Liver (tissue), 9 donors: ENCODE data around the gene TAGLN. TPM values are rescaled to one million over a fixed set of nuclear protein-coding genes. Genes with fewer than 3 reads are reported as not detected.

Experiments used
- DNase-seq: peaks from one replicate; pipeline ENCODE4 v3.0.0-alpha.2; 2017; ENCODE audit warnings: low spot score
- H3K27ac ChIP-seq, 2 donors: one replicate each; pipeline ENCODE4 v1.7.0; 2013; ENCODE audit warnings: inconsistent platforms in 2 of 2, low read length in 2 of 2, control low read depth in 1 of 2, low read depth in 1 of 2, mild to moderate bottlenecking in 1 of 2
- H3K27me3 ChIP-seq, 4 donors: one replicate each; pipeline versions ENCODE4 v1.6.1 to v1.7.0; 2013; ENCODE audit warnings: low read length in 3 of 4, inconsistent platforms in 1 of 4, mild to moderate bottlenecking in 1 of 4, moderate library complexity in 1 of 4; ENCODE audit not compliant: control insufficient read depth in 4 of 4, insufficient read depth in 4 of 4
- H3K36me3 ChIP-seq, 4 donors: one replicate each; pipeline versions ENCODE4 v1.6.1 to v1.7.0; 2013; ENCODE audit warnings: low read length in 3 of 4, mild to moderate bottlenecking in 3 of 4, low read depth in 1 of 4, moderate library complexity in 1 of 4; ENCODE audit not compliant: control insufficient read depth in 4 of 4, insufficient read depth in 3 of 4
- H3K4me1 ChIP-seq, 4 donors: one replicate each; pipeline versions ENCODE4 v1.6.1 to v1.7.0; 2013; ENCODE audit warnings: low read length in 3 of 4, mild to moderate bottlenecking in 3 of 4, moderate library complexity in 1 of 4; ENCODE audit not compliant: control insufficient read depth in 4 of 4, insufficient read depth in 4 of 4
- H3K4me3 ChIP-seq, 3 donors: one replicate each; pipeline versions ENCODE4 v1.6.1 to v1.7.0; 2013; ENCODE audit warnings: low read length in 3 of 3, control low read depth in 1 of 3, low read depth in 1 of 3, mild to moderate bottlenecking in 1 of 3
- H3K9ac ChIP-seq, 2 donors: one replicate each; pipeline ENCODE4 v1.7.0; 2013; ENCODE audit warnings: low read length in 2 of 2, mild to moderate bottlenecking in 2 of 2, moderate library complexity in 2 of 2, control low read depth in 1 of 2, low read depth in 1 of 2
- H3K9me3 ChIP-seq, 4 donors: one replicate each; pipeline versions ENCODE4 v1.6.1 to v1.7.0; 2013; ENCODE audit warnings: low read length in 3 of 4; ENCODE audit not compliant: control insufficient read depth in 4 of 4
- EGR1 ChIP-seq, 2 donors: IDR thresholded peaks; 2 replicates each; pipeline ENCODE4 v1.6.1; 2016 to 2018; ENCODE audit warnings: antibody characterized with exemption in 2 of 2, low read depth in 2 of 2
- FOXA1 ChIP-seq: IDR thresholded peaks from 2 replicates; pipeline ENCODE4 v1.6.1; 2016; ENCODE audit warnings: antibody characterized with exemption
- FOXA2 ChIP-seq: IDR thresholded peaks from 2 replicates; pipeline ENCODE4 v1.6.1; 2016; ENCODE audit warnings: antibody characterized with exemption
- GABPA ChIP-seq, 2 donors: IDR thresholded peaks in 1 of 2; conservative IDR thresholded peaks in 1 of 2; 2 replicates each; pipeline ENCODE4 v1.6.1; 2016; ENCODE audit warnings: antibody characterized with exemption in 2 of 2, mild to moderate bottlenecking in 1 of 2, moderate library complexity in 1 of 2
- HNF4A ChIP-seq, 2 donors: conservative IDR thresholded peaks; 2 replicates each; pipeline ENCODE4 v1.6.1; 2016; ENCODE audit warnings: antibody characterized with exemption in 2 of 2, mild to moderate bottlenecking in 2 of 2
- HNF4G ChIP-seq: IDR thresholded peaks from 2 replicates; pipeline ENCODE4 v1.6.1; 2016; ENCODE audit warnings: antibody characterized with exemption
- JUND ChIP-seq, 2 donors: IDR thresholded peaks; 2 replicates each; pipeline ENCODE4 v1.6.1; 2016; ENCODE audit warnings: antibody characterized with exemption in 2 of 2
- NR2F2 ChIP-seq: IDR thresholded peaks from 2 replicates; pipeline ENCODE4 v1.6.1; 2016; ENCODE audit warnings: antibody characterized with exemption
- RAD21 ChIP-seq, 2 donors: IDR thresholded peaks; 2 replicates each; pipeline ENCODE4 v1.6.1; 2016; ENCODE audit warnings: antibody characterized with exemption in 2 of 2, mild to moderate bottlenecking in 2 of 2
- RXRA ChIP-seq, 2 donors: IDR thresholded peaks; 2 replicates each; pipeline ENCODE4 v1.6.1; 2017 to 2018; ENCODE audit warnings: antibody characterized with exemption in 2 of 2, mild to moderate bottlenecking in 1 of 2
- SP1 ChIP-seq: IDR thresholded peaks from 2 replicates; pipeline ENCODE4 v1.6.1; 2018; ENCODE audit warnings: antibody characterized with exemption, mild to moderate bottlenecking
- TAF1 ChIP-seq: conservative IDR thresholded peaks from 2 replicates; pipeline ENCODE4 v1.6.1; 2016; ENCODE audit warnings: antibody characterized with exemption, mild to moderate bottlenecking
- YY1 ChIP-seq: IDR thresholded peaks from 2 replicates; pipeline ENCODE4 v1.6.1; 2016; ENCODE audit warnings: antibody characterized with exemption, mild to moderate bottlenecking
- WGBS: extraction: QIAGEN DNeasy Blood & Tissue Kit; methylation state at CpG from one replicate; pipeline ENCODE4 v1.1.7; 2013; 5-methylcytosine and 5-hydroxymethylcytosine counted together
- polyA plus RNA-seq, 2 donors: library from polyadenylated mRNA; stranded (reverse) in 1 of 2; unstranded in 1 of 2; fragments of 200-250 nt in 1 of 2; fragments of >200 nt in 1 of 2; fragmentation: Nextera tagmentation in 1 of 2; extraction: Ambion mirVana in 1 of 2; gene quantifications; one replicate each; pipeline versions ENCODE4 v1.2.1 to v1.2.3, GENCODE V29; 2013 to 2015
- total RNA-seq, 2 donors: library from RNA; depleted of rRNA; stranded (reverse); fragments of >200 nt; gene quantifications; one replicate each; pipeline ENCODE4 v1.2.3, GENCODE V29; 2014
- TF ChIP-seq, protein P1 (sequence below): IDR thresholded peaks from 2 replicates; pipeline ENCODE4 v1.6.1; 2016; ENCODE audit warnings: antibody characterized with exemption
- TF ChIP-seq, protein P2 (sequence below): IDR thresholded peaks from 2 replicates; pipeline ENCODE4 v1.6.1; 2016; ENCODE audit warnings: antibody characterized with exemption
- TF ChIP-seq, protein P3 (sequence below): IDR thresholded peaks from 2 replicates; pipeline ENCODE4 v1.6.1; 2016; ENCODE audit warnings: antibody characterized with exemption
- TF ChIP-seq, protein P4 (sequence below): IDR thresholded peaks from 2 replicates; pipeline ENCODE4 v1.6.1; 2016; ENCODE audit warnings: antibody characterized with exemption, mild to moderate bottlenecking
- TF ChIP-seq, protein P5 (sequence below): fragments of 150-350 bp; IDR thresholded peaks from 2 replicates; pipeline ENCODE4 v1.5.1; 2017; ENCODE audit warnings: improper control_type of control experiment, low read depth, low read length; ENCODE audit not compliant: missing input control
- donor health status: healthy.
- donor health status: healthy.
- donor health status: healthy.
- donor health status: healthy.
- donor health status: healthy.

The TAGLN gene
- total and polyA plus RNA-seq, 4 donors = 7.4 to 309 (median 96.2) TPM

DNA sequence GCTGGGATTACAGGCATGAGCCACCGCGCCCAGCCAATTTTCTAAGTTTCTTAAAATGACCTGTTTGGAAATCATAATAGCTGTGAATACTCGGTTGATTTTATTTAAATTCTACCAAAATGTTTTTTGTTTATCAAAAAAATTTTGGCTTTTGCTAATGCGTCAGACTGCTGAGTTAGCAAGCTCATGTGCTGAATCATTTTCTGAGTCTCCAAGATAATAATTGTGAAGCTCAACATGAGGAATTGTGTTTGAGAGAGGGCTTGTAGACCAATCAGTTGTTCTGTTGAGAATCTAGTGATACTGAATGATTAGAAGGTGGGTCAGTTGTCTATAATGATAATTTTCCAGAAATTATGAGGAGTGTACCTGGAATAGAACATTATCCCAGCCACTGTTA is 49.2 kb downstream of the TAGLN start:
- 95% methylated on average over 4 of the region's 4 CpGs for whole genome bisulfite sequencing

More for the DNA sequence above, 49.2 kb downstream of the TAGLN start:
- Histone ChIP-seq H3K4me1 (no peaks in the 10 kb centered on the region), H3K4me3 (no peak overlapping the region), H3K27ac (no peak overlapping the region), H3K36me3 (peaks cover 9 to 48% (median 33%) of the 10 kb centered on the region in 4 donors), H3K27me3 (no peaks in the 10 kb centered on the region), H3K9me3 (no peaks in the 10 kb centered on the region), H3K9ac (no peak overlapping the region)
- TF ChIP-seq HNF4A (conservative IDR thresholded peaks at IDR 0.05) (no peak), FOXA2 (no peak), YY1 (no peak), NR2F2 (no peak), EGR1 (IDR thresholded peaks at IDR 0.05; ENCODE audit: low read depth in 2 of 2) (no peak), RXRA (IDR thresholded peaks at IDR 0.05) (no peak), JUND (IDR thresholded peaks at IDR 0.05) (no peak), TAF1 (no peak), SP1 (no peak), HNF4G (no peak), FOXA1 (no peak), GABPA (IDR thresholded peaks at IDR 0.05 in 1 of 2, conservative IDR thresholded peaks at IDR 0.05 in 1 of 2) (no peak), RAD21 (IDR thresholded peaks at IDR 0.05) (no peak)
- TF ChIP-seq, protein P1, sequence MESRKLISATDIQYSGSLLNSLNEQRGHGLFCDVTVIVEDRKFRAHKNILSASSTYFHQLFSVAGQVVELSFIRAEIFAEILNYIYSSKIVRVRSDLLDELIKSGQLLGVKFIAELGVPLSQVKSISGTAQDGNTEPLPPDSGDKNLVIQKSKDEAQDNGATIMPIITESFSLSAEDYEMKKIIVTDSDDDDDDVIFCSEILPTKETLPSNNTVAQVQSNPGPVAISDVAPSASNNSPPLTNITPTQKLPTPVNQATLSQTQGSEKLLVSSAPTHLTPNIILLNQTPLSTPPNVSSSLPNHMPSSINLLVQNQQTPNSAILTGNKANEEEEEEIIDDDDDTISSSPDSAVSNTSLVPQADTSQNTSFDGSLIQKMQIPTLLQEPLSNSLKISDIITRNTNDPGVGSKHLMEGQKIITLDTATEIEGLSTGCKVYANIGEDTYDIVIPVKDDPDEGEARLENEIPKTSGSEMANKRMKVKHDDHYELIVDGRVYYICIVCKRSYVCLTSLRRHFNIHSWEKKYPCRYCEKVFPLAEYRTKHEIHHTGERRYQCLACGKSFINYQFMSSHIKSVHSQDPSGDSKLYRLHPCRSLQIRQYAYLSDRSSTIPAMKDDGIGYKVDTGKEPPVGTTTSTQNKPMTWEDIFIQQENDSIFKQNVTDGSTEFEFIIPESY = no peak
- TF ChIP-seq, protein P2, sequence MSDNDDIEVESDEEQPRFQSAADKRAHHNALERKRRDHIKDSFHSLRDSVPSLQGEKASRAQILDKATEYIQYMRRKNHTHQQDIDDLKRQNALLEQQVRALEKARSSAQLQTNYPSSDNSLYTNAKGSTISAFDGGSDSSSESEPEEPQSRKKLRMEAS = no peak
- TF ChIP-seq, protein P3, sequence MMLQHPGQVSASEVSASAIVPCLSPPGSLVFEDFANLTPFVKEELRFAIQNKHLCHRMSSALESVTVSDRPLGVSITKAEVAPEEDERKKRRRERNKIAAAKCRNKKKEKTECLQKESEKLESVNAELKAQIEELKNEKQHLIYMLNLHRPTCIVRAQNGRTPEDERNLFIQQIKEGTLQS = no peak
- TF ChIP-seq, protein P4, sequence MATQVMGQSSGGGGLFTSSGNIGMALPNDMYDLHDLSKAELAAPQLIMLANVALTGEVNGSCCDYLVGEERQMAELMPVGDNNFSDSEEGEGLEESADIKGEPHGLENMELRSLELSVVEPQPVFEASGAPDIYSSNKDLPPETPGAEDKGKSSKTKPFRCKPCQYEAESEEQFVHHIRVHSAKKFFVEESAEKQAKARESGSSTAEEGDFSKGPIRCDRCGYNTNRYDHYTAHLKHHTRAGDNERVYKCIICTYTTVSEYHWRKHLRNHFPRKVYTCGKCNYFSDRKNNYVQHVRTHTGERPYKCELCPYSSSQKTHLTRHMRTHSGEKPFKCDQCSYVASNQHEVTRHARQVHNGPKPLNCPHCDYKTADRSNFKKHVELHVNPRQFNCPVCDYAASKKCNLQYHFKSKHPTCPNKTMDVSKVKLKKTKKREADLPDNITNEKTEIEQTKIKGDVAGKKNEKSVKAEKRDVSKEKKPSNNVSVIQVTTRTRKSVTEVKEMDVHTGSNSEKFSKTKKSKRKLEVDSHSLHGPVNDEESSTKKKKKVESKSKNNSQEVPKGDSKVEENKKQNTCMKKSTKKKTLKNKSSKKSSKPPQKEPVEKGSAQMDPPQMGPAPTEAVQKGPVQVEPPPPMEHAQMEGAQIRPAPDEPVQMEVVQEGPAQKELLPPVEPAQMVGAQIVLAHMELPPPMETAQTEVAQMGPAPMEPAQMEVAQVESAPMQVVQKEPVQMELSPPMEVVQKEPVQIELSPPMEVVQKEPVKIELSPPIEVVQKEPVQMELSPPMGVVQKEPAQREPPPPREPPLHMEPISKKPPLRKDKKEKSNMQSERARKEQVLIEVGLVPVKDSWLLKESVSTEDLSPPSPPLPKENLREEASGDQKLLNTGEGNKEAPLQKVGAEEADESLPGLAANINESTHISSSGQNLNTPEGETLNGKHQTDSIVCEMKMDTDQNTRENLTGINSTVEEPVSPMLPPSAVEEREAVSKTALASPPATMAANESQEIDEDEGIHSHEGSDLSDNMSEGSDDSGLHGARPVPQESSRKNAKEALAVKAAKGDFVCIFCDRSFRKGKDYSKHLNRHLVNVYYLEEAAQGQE = no peak
- TF ChIP-seq, protein P5, sequence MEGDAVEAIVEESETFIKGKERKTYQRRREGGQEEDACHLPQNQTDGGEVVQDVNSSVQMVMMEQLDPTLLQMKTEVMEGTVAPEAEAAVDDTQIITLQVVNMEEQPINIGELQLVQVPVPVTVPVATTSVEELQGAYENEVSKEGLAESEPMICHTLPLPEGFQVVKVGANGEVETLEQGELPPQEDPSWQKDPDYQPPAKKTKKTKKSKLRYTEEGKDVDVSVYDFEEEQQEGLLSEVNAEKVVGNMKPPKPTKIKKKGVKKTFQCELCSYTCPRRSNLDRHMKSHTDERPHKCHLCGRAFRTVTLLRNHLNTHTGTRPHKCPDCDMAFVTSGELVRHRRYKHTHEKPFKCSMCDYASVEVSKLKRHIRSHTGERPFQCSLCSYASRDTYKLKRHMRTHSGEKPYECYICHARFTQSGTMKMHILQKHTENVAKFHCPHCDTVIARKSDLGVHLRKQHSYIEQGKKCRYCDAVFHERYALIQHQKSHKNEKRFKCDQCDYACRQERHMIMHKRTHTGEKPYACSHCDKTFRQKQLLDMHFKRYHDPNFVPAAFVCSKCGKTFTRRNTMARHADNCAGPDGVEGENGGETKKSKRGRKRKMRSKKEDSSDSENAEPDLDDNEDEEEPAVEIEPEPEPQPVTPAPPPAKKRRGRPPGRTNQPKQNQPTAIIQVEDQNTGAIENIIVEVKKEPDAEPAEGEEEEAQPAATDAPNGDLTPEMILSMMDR = no peak
- no peak for DNase-seq
